Upper lobe of left lung (tissue), 6 donors: Measurements from ENCODE around the gene KCNJ9. TPM values are rescaled to one million over a fixed set of nuclear protein-coding genes. Genes with fewer than 3 reads are reported as not detected.

Experiments
- ATAC-seq, 2 donors: fragments of 200-7000 bp; cut with Tn5 transposase; one replicate each; pipeline ENCODE4 v1.9.1; 2022; ENCODE audit warnings: mild to moderate bottlenecking in 2 of 2, moderate library complexity in 2 of 2; ENCODE audit not compliant: low FRiP score in 2 of 2
- DNase-seq, 2 donors: peaks; one replicate each; pipeline ENCODE4 v3.0.0-alpha.2; 2019 to 2020
- H3K27ac ChIP-seq, 4 donors: fragments of 200-600 bp; sonication (generic); one replicate each; pipeline ENCODE4 v1.5.1; 2016 to 2019
- H3K27me3 ChIP-seq, 4 donors: fragments of 200-600 bp; sonication (generic); one replicate each; pipeline ENCODE4 v1.5.1; 2017 to 2019
- H3K36me3 ChIP-seq, 4 donors: fragments of 200-600 bp; sonication (generic); one replicate each; pipeline ENCODE4 v1.5.1; 2016 to 2019
- H3K4me1 ChIP-seq, 4 donors: fragments of 200-600 bp; sonication (generic); one replicate each; pipeline ENCODE4 v1.5.1; 2018 to 2019
- H3K4me3 ChIP-seq, 4 donors: fragments of 200-600 bp; sonication (generic); one replicate each; pipeline ENCODE4 v1.5.1; 2017 to 2019; ENCODE audit warnings: mild to moderate bottlenecking in 2 of 4, moderate library complexity in 1 of 4
- H3K9me3 ChIP-seq, 4 donors: fragments of 200-600 bp; sonication (generic); one replicate each; pipeline ENCODE4 v1.5.1; 2018 to 2019
- EP300 ChIP-seq, 4 donors: sonication (generic); formaldehyde crosslinking; IDR thresholded peaks; one replicate each; pipeline ENCODE4 v1.5.1; 2017; ENCODE audit warnings: antibody characterized with exemption in 4 of 4, control low read depth in 2 of 4
- POLR2A ChIP-seq, 4 donors: fragments of 450-650 bp; IDR thresholded peaks; one replicate each; pipeline ENCODE4 v1.5.1; 2016 to 2017; ENCODE audit warnings: antibody characterized with exemption in 4 of 4, mild to moderate bottlenecking in 2 of 4
- POLR2AphosphoS5 ChIP-seq, 2 donors: sonication (generic); formaldehyde crosslinking; IDR thresholded peaks; one replicate each; pipeline ENCODE4 v1.5.1; 2017; ENCODE audit warnings: antibody characterized with exemption in 2 of 2
- WGBS, 2 donors: methylation state at CpG; one replicate each; pipeline ENCODE4 v1.1.5; 2017 to 2018; 5-methylcytosine and 5-hydroxymethylcytosine counted together
- total RNA-seq, 6 donors: library from RNA; depleted of rRNA in 4 of 6; stranded (reverse); fragments of >200 nt in 4 of 6; gene quantifications; one replicate each; pipeline versions ENCODE4 v1.1.0 to v1.2.1, GENCODE V29; 2016 to 2021
- TF ChIP-seq, protein P1 (sequence below), 6 experiments: fragments of 450-650 bp in 4 of 6; fragments of 200-600 bp in 2 of 6; sonication (generic) in 2 of 6; IDR thresholded peaks; one replicate each; pipeline ENCODE4 v1.5.1; 2016 to 2019; ENCODE audit warnings: antibody characterized with exemption in 6 of 6
- donor health status: DM: no; HTN: no; CAD: no; lungs with moderate emphysema.
- donor health status: DM: no; HTN: yes; CAD: no; lungs with severe emphysema.

KCNJ9 gene
- total RNA-seq, 6 donors from 2014 or later = not detected

DNA sequence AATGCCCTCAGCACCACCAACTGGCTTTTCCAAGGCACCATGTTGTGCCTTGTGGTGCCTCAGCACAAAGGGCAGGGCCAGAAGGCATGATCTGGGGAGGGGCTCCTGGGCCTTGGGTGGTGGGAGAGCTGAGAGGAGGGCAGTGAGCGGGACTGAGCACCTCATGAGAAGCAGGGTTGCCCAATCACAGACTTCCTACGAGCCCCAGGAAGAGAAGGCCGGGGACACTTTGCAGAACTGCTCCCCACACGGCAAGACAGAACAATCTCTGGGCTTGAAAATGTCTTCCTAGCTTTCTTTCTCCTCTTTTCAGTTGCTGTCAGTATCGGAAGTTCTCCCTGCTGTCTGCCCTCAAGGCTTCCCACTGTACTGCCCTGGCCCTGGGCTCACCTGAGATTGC is 18.2 kb upstream of the KCNJ9 start:
- H3K4me3 ChIP-seq = no peak overlapping the region
- peaks cover 0 to 6% (median 0%) of the 10 kb centered on the region in 4 donors for H3K27me3 ChIP-seq
- TF ChIP-seq POLR2A (IDR thresholded peaks at IDR 0.05) (no peak), EP300 (IDR thresholded peaks at IDR 0.05) (no peak)
- no peak overlapping the region for H3K27ac ChIP-seq
- no peaks in the 10 kb centered on the region for H3K4me1 ChIP-seq
- no peaks in the 10 kb centered on the region for H3K36me3 ChIP-seq
- 86 to 90% methylated on average over 4 to 5 of the region's 5 CpGs for WGBS, 2 donors
- ATAC-seq (no peak), DNase-seq (no peak)
- no peaks in the 10 kb centered on the region for H3K9me3 ChIP-seq

DNA sequence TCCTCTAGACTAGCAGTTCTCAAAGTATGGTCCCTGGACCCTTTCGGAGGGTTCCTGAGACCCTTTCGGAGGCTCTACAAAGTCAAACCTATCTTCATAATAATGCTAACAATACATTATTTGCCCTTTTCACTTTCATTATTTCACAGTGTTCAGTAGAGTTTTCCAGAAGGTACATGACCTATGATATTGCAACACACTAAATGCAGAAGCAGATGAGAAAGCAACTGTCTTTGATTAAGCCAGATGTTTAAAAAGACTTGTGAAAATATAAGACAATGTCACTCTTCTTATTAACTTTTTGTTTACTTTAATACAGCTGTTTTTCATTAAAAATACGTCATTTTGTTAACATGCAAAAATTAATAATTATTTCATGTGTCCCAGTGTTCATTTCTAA is 17.2 kb upstream of the KCNJ9 start:
- no peak for ATAC-seq
- TF ChIP-seq, protein P1, sequence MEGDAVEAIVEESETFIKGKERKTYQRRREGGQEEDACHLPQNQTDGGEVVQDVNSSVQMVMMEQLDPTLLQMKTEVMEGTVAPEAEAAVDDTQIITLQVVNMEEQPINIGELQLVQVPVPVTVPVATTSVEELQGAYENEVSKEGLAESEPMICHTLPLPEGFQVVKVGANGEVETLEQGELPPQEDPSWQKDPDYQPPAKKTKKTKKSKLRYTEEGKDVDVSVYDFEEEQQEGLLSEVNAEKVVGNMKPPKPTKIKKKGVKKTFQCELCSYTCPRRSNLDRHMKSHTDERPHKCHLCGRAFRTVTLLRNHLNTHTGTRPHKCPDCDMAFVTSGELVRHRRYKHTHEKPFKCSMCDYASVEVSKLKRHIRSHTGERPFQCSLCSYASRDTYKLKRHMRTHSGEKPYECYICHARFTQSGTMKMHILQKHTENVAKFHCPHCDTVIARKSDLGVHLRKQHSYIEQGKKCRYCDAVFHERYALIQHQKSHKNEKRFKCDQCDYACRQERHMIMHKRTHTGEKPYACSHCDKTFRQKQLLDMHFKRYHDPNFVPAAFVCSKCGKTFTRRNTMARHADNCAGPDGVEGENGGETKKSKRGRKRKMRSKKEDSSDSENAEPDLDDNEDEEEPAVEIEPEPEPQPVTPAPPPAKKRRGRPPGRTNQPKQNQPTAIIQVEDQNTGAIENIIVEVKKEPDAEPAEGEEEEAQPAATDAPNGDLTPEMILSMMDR (IDR thresholded peaks at IDR 0.05) = no peak
- TF ChIP-seq POLR2AphosphoS5 (IDR thresholded peaks at IDR 0.05) (no peak), EP300 (IDR thresholded peaks at IDR 0.05) (no peak), POLR2A (IDR thresholded peaks at IDR 0.05) (no peak)
- Histone ChIP-seq H3K9me3 (no peaks in the 10 kb centered on the region), H3K36me3 (no peaks in the 10 kb centered on the region), H3K4me3 (no peak overlapping the region), H3K4me1 (no peaks in the 10 kb centered on the region), H3K27me3 (peaks cover 0 to 6% (median under 1%) of the 10 kb centered on the region in 4 donors), H3K27ac (no peak overlapping the region)
- no peak for DNase-seq
- 86 to 87% methylated on average over 3 of the region's 3 CpGs for WGBS, 2 donors

DNA sequence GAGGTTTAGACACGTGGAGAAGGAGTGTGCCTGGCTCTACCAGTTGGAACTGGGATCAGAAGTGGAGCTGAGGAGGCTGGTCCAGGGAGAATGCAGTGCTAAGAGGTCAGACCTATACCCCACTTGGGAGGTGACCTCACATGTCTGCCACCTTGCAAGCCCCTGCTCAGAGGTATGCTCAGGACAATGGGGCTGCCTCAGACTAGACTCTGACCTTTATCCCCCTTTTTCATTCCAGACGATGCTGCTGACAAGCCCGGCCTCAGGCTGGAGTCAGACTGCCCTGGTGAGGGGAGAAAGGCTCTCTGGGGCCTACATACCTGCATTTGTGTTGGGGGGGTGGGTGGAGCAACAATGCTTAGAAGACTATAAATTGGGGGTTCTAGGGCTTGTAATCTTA is 16.6 kb upstream of the KCNJ9 start:
- no peak for DNase-seq
- Histone ChIP-seq H3K27ac (no peak overlapping the region), H3K4me1 (peaks cover 0 to 4% (median 1%) of the 10 kb centered on the region in 4 donors), H3K27me3 (peaks cover 0 to 7% (median 3%) of the 10 kb centered on the region in 4 donors), H3K4me3 (no peak overlapping the region), H3K36me3 (no peaks in the 10 kb centered on the region), H3K9me3 (no peaks in the 10 kb centered on the region)
- no peak for TF ChIP-seq POLR2AphosphoS5 (IDR thresholded peaks at IDR 0.05)
- TF ChIP-seq EP300 (IDR thresholded peaks at IDR 0.05) = no peak
- TF ChIP-seq, protein P1 (IDR thresholded peaks at IDR 0.05) = no peak
- no peak for TF ChIP-seq POLR2A (IDR thresholded peaks at IDR 0.05)
- 66 to 71% methylated on average over 3 of the region's 3 CpGs for WGBS, 2 donors
- no peak for ATAC-seq

DNA sequence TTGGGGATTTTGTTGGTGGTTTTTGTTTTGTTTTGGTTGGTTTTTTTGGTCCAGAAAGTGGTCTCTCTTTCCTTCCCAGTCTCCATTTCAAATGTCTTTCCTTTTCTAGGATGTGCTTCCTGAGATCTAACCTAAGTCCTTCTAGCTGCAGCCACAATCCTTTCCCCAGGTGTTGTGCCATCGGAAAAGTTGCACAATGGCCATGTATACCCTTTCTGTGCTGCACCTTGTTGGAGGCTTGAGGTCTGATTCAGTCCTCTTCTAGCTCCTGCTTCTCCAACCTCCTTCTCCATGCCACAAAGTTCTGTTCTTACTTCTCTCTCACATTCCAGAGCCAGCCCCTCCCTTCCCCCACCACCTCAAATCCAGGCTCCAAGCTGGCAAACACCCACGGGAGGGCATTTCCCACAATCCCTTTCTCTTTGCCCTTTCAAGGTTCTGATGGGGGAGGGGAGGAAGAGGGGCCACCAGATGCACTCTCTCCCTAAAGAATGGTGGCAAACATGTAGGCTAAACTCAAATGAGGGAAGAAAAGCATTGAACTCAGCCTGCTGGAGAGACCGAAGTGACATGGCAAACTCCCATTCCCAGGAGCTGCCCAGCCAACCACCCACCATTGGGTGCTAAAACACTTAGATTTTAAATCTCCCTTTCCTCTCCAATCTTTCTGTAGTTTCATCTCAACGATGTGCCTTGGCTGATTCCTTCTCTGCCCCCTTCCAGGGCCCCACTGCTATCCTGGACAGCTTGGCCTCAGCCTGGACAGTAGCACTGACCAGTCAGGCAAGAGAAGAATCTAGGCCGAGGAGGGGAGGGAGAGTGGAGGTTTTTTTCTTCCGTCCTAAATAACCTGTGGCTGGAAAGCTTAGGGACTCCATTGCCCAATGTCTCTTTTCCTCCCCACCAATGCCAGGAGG is 14.3 kb upstream of the KCNJ9 start:
- Histone ChIP-seq H3K27ac (no peak overlapping the region), H3K27me3 (peaks cover 0 to 11% (median 3%) of the 10 kb centered on the region in 4 donors), H3K9me3 (no peaks in the 10 kb centered on the region), H3K36me3 (no peaks in the 10 kb centered on the region), H3K4me1 (peaks cover 11 to 16% (median 13%) of the 10 kb centered on the region in 4 donors), H3K4me3 (no peak overlapping the region)
- no peak for ATAC-seq
- TF ChIP-seq, protein P1 (IDR thresholded peaks at IDR 0.05) = no peak
- TF ChIP-seq EP300 (IDR thresholded peaks at IDR 0.05) (no peak), POLR2A (IDR thresholded peaks at IDR 0.05) (no peak), POLR2AphosphoS5 (IDR thresholded peaks at IDR 0.05) (no peak)
- no peak for DNase-seq
- 56 to 61% methylated on average over 6 of the region's 6 CpGs for WGBS, 2 donors

DNA sequence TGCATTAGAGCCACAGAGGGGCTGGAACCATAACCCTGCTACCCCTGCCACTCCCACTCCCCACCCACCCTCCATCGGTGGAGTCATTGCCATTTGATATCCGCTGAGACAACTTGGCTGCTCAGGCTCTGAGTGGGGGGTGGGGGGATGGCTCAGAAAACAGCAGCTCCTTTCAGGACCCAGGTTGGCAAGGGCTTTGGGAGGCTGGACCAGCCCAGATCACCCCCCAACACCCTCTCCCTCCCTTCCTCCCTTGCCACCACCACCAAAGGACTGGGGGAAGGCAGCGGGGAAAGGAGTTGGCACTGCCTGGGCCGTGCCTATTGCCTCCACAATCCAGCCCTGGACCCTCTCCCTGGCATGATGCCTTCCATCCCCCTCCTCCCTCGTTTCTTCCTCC is 13.1 kb upstream of the KCNJ9 start:
- peaks cover 11 to 16% (median 13%) of the 10 kb centered on the region in 4 donors for H3K4me1 ChIP-seq
- H3K36me3 ChIP-seq = no peaks in the 10 kb centered on the region
- DNase-seq (no peak), ATAC-seq (no peak)
- no peak overlapping the region for H3K4me3 ChIP-seq
- no peak overlapping the region for H3K27ac ChIP-seq
- 63 to 71% methylated on average over 5 of the region's 5 CpGs for WGBS, 2 donors
- TF ChIP-seq, protein P1 (IDR thresholded peaks at IDR 0.05) = no peak
- no peak for TF ChIP-seq POLR2A (IDR thresholded peaks at IDR 0.05)
- no peaks in the 10 kb centered on the region for H3K9me3 ChIP-seq
- H3K27me3 ChIP-seq = peaks cover 0 to 11% (median 2%) of the 10 kb centered on the region in 4 donors
